Right lobe of liver (tissue), 4 donors: ENCODE data around the gene VANGL1.

Experiments used
- POLR2A ChIP-seq: fragments of 450-650 bp; IDR thresholded peaks from one replicate; pipeline ENCODE4 v1.6.1; 2017; ENCODE audit warnings: antibody characterized with exemption, mild to moderate bottlenecking
- TF ChIP-seq, protein P1 (sequence below), 4 donors: fragments of 200-600 bp in 3 of 4; fragments of 450-650 bp in 1 of 4; IDR thresholded peaks; one replicate each; pipeline versions ENCODE4 v1.5.1 to v1.8.0; 2016 to 2022; ENCODE audit warnings: antibody characterized with exemption in 4 of 4, mild to moderate bottlenecking in 2 of 4
- donor health status: DM: no; HTN: no; CAD: no.
- donor health status: DM: no; HTN: no; CAD: no.
- donor health status: DM: no; HTN: yes; CAD: no.

- TF ChIP-seq POLR2A, result no peak
- TF ChIP-seq, protein P1, sequence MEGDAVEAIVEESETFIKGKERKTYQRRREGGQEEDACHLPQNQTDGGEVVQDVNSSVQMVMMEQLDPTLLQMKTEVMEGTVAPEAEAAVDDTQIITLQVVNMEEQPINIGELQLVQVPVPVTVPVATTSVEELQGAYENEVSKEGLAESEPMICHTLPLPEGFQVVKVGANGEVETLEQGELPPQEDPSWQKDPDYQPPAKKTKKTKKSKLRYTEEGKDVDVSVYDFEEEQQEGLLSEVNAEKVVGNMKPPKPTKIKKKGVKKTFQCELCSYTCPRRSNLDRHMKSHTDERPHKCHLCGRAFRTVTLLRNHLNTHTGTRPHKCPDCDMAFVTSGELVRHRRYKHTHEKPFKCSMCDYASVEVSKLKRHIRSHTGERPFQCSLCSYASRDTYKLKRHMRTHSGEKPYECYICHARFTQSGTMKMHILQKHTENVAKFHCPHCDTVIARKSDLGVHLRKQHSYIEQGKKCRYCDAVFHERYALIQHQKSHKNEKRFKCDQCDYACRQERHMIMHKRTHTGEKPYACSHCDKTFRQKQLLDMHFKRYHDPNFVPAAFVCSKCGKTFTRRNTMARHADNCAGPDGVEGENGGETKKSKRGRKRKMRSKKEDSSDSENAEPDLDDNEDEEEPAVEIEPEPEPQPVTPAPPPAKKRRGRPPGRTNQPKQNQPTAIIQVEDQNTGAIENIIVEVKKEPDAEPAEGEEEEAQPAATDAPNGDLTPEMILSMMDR (IDR thresholded peaks at IDR 0.05), result no peak
These were observed 19.4 kb downstream of the VANGL1 start for GRCh38 chr1:115661157-115661556.
